ENCODE measurements around the gene CORO7. TPM values are rescaled to one million over a fixed set of nuclear protein-coding genes. Genes with fewer than 3 reads are reported as not detected.

Gene CORO7
- total RNA-seq, 2 experiments from 2014 or later = 167 to 176 TPM

DNA sequence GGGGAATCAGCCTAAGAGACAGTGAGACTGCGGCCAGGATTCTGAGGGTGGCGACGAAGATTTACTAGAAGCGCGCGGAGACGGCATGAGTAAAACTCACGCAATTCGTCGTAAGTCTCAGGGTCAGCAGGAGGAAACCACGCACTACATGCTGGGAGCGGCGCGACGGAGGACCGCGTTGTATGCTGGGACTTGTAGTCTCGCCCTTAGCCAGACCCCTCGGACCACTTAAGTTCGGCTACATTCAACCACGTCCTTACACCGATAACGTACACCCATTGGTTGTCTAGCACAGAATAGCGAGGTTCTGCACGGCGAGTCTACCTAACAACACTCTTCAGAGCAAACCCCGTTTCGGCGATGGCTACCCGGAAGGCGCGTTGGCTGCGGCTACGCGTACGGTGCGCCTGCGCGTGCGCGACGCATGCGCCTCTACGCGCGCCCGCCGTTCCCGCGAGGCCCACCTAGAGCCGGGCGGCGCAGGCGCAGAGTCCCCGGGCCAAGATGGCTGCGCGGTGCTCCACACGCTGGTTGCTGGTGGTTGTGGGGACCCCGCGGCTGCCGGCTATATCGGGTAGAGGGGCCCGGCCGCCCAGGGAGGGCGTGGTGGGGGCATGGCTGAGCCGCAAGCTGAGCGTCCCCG is 9.1 kb upstream of the CORO7 start, which contains the start of gene DNAJA3:
DNAJA3 (plus strand) TSS at position 491 of the 643 bp plus-strand sequence; CDS start at position 505, 14 bp downstream.
- ChIA-PET POLR2A (interaction anchor here (1.4 to 3.5 kb wide), 2 partner anchors 10 to 36 kb away, joined by 5 to 25 read pairs; partner anchors contain the start of gene CORO7), CTCF (no interaction called here)
- Mint-ChIP-seq H3K4me3 (peak within 1 kb of the TSS; percentile 93), H3K27me3 (ENCODE audit: low read depth) (no peaks in the 10 kb centered on the region), H3K4me1 (ENCODE audit: low read depth) (peaks cover 28% of the 10 kb centered on the region), H3K27ac (peak within 1 kb of the TSS; percentile 99), H3K36me3 (ENCODE audit: low read depth) (peaks cover 23% of the 10 kb centered on the region), H3K9me3 (ENCODE audit: insufficient read depth) (no peaks in the 10 kb centered on the region)
- DNase-seq (peak; percentile 94), ATAC-seq (peak; percentile 93)

DNA sequence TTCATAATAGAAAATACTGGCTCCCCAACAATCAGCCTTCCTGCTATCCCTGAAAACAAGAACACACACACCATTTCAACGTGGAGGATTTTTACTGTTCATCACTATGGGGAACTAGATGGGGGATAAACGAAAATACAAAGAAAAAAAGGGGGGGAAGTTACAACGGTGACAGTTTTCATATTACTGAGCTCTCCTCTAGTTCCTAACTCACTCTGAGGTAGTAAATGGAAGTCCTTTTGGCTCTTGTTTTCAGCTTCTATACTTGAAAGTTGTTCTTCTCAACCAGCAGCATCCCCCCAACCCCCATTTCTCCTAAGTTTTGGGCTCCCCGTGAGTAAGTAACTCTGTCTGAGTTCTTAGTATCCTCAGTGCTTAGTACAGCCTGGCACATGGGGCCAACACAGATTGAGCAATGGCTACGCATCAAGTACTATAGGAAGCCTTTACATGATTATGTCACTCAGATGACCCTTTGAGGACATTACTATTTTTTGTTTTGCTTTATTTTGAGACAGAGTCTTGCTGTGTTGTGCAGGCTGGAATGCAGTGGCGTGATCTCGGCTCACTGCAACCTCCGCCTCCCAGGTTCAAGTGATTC is 4.2 kb upstream of the CORO7 start:
- Mint-ChIP-seq H3K27me3 (ENCODE audit: low read depth) (peaks cover 2% of the 10 kb centered on the region), H3K27ac (no peak overlapping the region)
- POLR2A ChIA-PET = no interaction called here

DNA sequence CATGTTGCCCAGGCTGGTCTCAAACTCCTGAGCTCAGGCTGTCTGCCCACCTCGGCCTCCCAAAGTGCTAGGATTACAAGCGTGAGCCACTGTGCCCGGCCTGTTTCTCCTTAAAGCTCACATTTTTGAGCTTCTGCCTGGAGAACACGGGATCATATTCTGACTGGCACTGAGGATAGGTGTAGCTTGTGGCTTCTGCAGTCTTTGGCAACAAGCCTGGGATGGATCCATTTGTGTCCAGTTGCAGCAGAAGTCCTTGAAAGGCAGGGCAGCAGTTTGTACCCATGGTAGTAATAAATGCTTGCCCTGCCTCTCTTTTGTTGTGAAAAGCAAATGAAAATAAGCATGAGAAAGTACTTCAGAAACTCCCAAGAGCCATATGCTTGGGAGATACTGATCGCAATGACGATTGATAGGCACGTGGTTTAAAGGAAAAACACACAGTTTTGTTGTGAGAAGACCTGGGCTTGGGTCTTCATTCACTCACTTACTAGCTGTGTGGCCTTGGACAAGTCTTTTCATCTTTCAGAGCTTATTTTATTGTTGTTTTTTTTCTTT is 3.1 kb upstream of the CORO7 start:
- DNase-seq (no peak), ATAC-seq (no peak)
- Mint-ChIP-seq H3K4me3 (no peak overlapping the region), H3K36me3 (ENCODE audit: low read depth) (peaks cover 10% of the 10 kb centered on the region), H3K27me3 (ENCODE audit: low read depth) (peaks cover 2% of the 10 kb centered on the region), H3K4me1 (ENCODE audit: low read depth) (peaks cover 20% of the 10 kb centered on the region), H3K27ac (no peak overlapping the region), H3K9me3 (ENCODE audit: insufficient read depth) (no peaks in the 10 kb centered on the region)
- POLR2A ChIA-PET = interaction anchor here (0.6 to 1.8 kb wide), 2 partner anchors 86 to 420 kb away, joined by 3 to 4 read pairs; no protein-coding TSS in a partner anchor
- CTCF ChIA-PET = interaction anchor here (0.8 to 1.5 kb wide), 5 partner anchors 10 to 205 kb away, joined by 3 to 4 read pairs (median 3); partner anchors contain the start of gene MGRN1

More for the DNA sequence above, 4.2 kb upstream of the CORO7 start:
- no peak overlapping the region for H3K4me3 Mint-ChIP-seq
- H3K36me3 Mint-ChIP-seq (ENCODE audit: low read depth) = peaks cover 1% of the 10 kb centered on the region
- peaks cover 14% of the 10 kb centered on the region for H3K4me1 Mint-ChIP-seq (ENCODE audit: low read depth)
- no peaks in the 10 kb centered on the region for H3K9me3 Mint-ChIP-seq (ENCODE audit: insufficient read depth)
- no peak for DNase-seq
- no peak for ATAC-seq
- CTCF ChIA-PET = interaction anchor here (1.4 kb wide), 2 partner anchors 16 to 204 kb away, joined by 3 read pairs; partner anchors contain the start of gene MGRN1

DNA sequence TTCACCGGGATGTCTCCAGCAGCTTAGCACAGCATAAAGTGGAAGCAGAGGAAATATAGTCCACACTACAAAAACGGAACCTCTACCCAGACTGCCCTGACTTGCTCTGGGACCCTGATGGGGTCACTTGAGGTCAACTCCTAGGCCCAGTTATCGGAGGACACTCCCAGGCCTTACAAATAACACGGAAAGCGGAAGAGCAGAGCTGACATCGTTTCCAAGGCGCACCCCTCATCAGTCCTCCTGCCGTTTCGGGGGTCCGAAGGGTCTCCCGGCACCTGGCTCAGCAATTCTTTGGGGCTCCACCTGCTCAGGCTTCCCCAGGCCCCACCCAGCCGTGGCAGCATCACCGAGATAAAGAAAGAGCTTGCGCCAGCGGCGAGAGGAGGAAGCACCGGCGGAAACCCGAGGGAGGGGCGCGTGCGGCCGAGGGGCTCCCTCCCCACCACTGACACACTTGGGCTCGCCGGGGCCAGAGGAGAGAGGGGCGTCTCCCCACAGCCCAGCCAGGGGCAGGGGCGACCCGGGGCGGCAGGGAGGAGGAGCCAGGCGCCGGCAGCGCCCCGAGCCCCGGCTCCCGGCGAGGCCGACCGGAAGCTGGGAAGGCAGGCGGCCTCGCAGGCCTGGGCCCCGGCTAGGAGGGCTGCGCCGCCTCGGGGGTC is 727 bp downstream of the CORO7 start:
- POLR2A ChIA-PET = interaction anchor here (0.8 to 3.6 kb wide), 16 partner anchors 10 to 203 kb away, joined by 3 to 25 read pairs (median 4); partner anchors contain the start of genes DNAJA3, HMOX2, NMRAL1 and PAM16
- CTCF ChIA-PET = interaction anchor here (1.0 to 4.1 kb wide), 4 partner anchors 10 to 120 kb away, joined by 3 to 40 read pairs (median 4); partner anchors contain the start of gene HMOX2
- ATAC-seq (peak; percentile 21), DNase-seq (peak; percentile 79)
- Mint-ChIP-seq H3K36me3 (ENCODE audit: low read depth) (peaks cover 33% of the 10 kb centered on the region), H3K27ac (peak overlapping the region; percentile 95), H3K4me3 (peak overlapping the region; percentile 86), H3K27me3 (ENCODE audit: low read depth) (peaks cover 2% of the 10 kb centered on the region), H3K4me1 (ENCODE audit: low read depth) (peaks cover 43% of the 10 kb centered on the region), H3K9me3 (ENCODE audit: insufficient read depth) (no peaks in the 10 kb centered on the region)

DNA sequence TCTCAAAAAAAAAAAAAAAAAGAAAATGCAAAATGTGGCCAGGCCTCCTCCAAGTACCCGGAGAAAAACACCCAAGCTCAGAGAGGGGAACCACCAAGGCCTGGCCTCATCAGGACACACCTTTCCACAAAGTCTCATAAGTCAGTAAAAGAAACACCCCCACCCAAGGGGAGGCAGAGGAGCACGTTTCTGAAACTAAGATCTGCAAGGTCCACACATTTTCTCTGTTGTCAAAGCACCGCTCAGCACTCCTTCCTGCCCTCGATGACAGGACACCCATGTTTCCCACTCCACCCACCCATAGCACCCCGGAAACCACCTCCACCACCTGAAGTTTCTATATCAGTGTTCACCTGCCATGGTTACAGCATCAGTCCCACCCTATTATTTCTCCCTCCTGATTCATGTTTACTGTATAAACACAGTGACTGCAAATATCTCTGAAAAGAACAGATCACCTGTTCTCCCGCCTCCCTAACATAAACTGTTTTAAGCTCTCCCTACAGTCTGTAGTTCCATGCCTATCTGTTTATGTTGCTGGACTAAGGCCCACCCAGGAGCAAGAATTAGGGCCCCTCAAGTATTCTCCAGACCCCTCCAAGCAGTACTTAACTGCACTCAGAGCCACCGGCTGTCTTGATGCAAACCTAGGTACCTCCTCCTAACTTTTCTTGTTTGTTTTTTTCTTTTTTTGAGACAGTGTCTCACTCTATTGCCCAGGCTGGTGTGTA is 2.0 kb downstream of the CORO7 start:
- peaks cover 42% of the 10 kb centered on the region for H3K36me3 Mint-ChIP-seq (ENCODE audit: low read depth)
- peak overlapping the region; percentile 86 for H3K4me3 Mint-ChIP-seq
- peaks cover 2% of the 10 kb centered on the region for H3K27me3 Mint-ChIP-seq (ENCODE audit: low read depth)
- H3K9me3 Mint-ChIP-seq (ENCODE audit: insufficient read depth) = no peaks in the 10 kb centered on the region
- CTCF ChIA-PET = interaction anchor here (0.9 to 4.1 kb wide), 2 partner anchors 11 to 161 kb away, joined by 3 to 40 read pairs; no protein-coding TSS in a partner anchor
- peak overlapping the region; percentile 95 for H3K27ac Mint-ChIP-seq
- POLR2A ChIA-PET = interaction anchor here (0.6 to 3.6 kb wide), 7 partner anchors 11 to 141 kb away, joined by 3 to 25 read pairs (median 8); partner anchors contain the start of genes DNAJA3 and NMRAL1
- ATAC-seq (peak; percentile 69), DNase-seq (peak; percentile 96)
- H3K4me1 Mint-ChIP-seq (ENCODE audit: low read depth) = peaks cover 50% of the 10 kb centered on the region

DNA sequence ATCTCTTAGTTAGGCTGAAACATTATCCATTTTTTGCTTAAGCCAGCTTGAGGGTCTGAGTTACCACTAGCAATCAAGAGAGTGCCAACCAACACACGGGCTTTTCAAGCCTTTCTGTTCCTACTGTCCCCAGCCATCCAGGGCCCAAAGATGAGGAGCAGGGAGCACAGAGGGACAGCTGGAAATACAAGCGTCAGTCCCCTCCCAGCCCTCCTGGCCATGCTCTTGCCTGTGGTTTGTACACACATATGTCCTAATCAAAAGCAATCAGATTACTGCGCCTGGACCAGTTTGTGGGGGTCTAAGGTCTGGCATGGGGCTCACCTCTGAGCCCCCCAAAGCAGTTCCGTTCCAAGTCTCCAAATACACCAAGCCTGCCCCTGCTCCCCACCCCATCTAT is 3.5 kb downstream of the CORO7 start:
- Mint-ChIP-seq H3K4me3 (no peak overlapping the region), H3K36me3 (ENCODE audit: low read depth) (peaks cover 48% of the 10 kb centered on the region), H3K4me1 (ENCODE audit: low read depth) (peaks cover 50% of the 10 kb centered on the region), H3K27ac (peak overlapping the region; percentile 25), H3K9me3 (ENCODE audit: insufficient read depth) (no peaks in the 10 kb centered on the region), H3K27me3 (ENCODE audit: low read depth) (no peaks in the 10 kb centered on the region)
- DNase-seq (no peak), ATAC-seq (no peak)
- ChIA-PET CTCF (interaction anchor here (4.1 kb wide), 1 partner anchor 10 kb away, joined by 40 read pairs; no protein-coding TSS in a partner anchor), POLR2A (interaction anchor here (1.1 to 2.0 kb wide), 2 partner anchors 9 to 92 kb away, joined by 3 to 8 read pairs; no protein-coding TSS in a partner anchor)

DNA sequence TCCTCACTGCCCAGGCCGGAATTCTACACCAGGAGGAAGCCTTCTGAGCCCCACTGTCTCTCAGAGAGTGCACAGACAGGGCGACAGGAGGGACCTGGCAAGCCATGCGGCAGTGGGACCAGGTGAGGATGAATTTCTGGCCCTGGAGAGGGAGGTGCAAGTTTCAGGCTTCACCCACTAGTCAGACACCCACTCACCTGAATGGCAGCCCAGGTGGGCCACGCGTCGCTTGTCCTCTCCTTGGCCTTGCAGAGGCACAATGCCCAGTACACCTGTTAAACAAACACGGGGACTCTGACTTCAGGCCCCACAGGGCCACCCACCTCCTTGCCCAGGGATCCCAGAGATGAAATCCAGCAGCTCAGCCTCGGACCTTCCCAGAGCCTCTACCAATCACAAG is 4.2 kb downstream of the CORO7 start:
- POLR2A ChIA-PET = interaction anchor here (1.1 to 2.0 kb wide), 2 partner anchors 9 to 93 kb away, joined by 3 to 8 read pairs; no protein-coding TSS in a partner anchor
- CTCF ChIA-PET = interaction anchor here (4.1 kb wide), 1 partner anchor 9 kb away, joined by 40 read pairs; no protein-coding TSS in a partner anchor
- no peak for ATAC-seq
- Mint-ChIP-seq H3K36me3 (ENCODE audit: low read depth) (peaks cover 48% of the 10 kb centered on the region), H3K9me3 (ENCODE audit: insufficient read depth) (no peaks in the 10 kb centered on the region), H3K27ac (peak overlapping the region; percentile 46), H3K4me1 (ENCODE audit: low read depth) (peaks cover 47% of the 10 kb centered on the region), H3K4me3 (no peak overlapping the region), H3K27me3 (ENCODE audit: low read depth) (no peaks in the 10 kb centered on the region)
- no peak for DNase-seq

DNA sequence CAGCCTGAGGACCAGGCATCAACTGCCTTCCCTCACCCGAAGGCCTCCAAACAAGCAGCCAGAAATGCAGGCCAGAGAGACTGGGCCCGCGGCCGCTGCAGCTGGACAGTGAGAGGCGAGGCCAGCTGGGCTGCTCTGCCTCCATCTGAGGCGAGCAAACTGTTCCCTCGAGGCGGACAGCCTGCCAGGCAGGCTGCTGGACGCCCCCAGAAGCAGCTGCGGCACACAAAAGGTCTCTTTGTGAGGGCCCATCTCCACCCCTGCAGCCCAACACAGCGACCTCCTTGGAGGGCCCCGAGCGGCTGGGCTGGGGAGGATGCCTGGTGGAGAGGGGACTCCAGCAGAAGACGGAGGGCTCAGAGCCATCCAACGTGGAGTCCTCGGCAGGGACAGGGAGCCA is 4.7 kb downstream of the CORO7 start:
- H3K9me3 Mint-ChIP-seq (ENCODE audit: insufficient read depth) = no peaks in the 10 kb centered on the region
- H3K4me1 Mint-ChIP-seq (ENCODE audit: low read depth) = peaks cover 43% of the 10 kb centered on the region
- no peak overlapping the region for H3K4me3 Mint-ChIP-seq
- DNase-seq (no peak), ATAC-seq (no peak)
- H3K27me3 Mint-ChIP-seq (ENCODE audit: low read depth) = no peaks in the 10 kb centered on the region
- CTCF ChIA-PET = no interaction called here
- H3K27ac Mint-ChIP-seq = no peak overlapping the region
- POLR2A ChIA-PET = no interaction called here
- peaks cover 48% of the 10 kb centered on the region for H3K36me3 Mint-ChIP-seq (ENCODE audit: low read depth)

DNA sequence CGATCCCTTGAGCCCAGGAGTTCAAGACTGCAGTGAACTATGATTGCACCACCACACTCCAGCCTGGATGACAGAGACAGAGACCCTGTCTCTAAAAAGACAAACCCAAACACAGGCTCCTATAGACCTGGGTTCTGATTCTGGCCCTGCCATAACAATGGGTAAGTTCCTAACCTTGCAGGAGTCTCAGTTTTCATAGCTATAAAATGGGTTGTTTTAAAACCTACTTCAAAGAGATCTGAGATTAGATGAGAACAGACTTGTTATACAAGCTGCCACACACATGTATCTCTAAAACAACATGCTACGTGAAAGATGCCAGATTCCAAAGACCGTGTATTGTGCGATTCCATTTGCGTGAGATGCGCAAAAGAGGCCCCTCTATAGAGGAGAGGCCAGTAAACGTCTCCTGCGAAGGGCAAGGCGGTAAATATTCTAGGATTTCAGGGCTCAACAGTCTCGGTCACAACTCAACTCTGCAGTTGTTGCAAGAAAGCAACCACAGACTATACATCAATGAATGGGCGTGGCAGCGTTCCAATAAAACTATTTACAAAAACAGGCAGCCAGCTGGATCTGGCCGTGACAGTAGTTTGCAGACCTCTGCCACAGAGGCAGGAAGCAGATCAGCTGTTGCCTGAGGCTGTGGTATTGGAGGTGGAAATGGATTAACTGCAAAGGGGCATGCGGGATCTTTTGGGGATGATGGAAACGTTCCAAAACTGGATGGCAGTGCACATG is 5.9 kb downstream of the CORO7 start:
- ChIA-PET POLR2A (no interaction called here), CTCF (interaction anchor here (0.6 to 1.8 kb wide), 5 partner anchors 9 to 214 kb away, joined by 3 to 6 read pairs (median 4); partner anchors contain the start of gene MGRN1)
- Mint-ChIP-seq H3K27me3 (ENCODE audit: low read depth) (no peaks in the 10 kb centered on the region), H3K36me3 (ENCODE audit: low read depth) (peaks cover 51% of the 10 kb centered on the region), H3K27ac (no peak overlapping the region), H3K4me3 (no peak overlapping the region), H3K4me1 (ENCODE audit: low read depth) (peaks cover 42% of the 10 kb centered on the region), H3K9me3 (ENCODE audit: insufficient read depth) (no peaks in the 10 kb centered on the region)
- ATAC-seq (no peak), DNase-seq (no peak)
